Midbrain (tissue), 1 donor: ENCODE measurements around the gene PAXX.

Experiments
- DNase-seq: peaks from one replicate; lab custom pipeline; 2025; lab: John Stamatoyannopoulos, UW

The PAXX gene

GRCh38 chr9:136982232-136983051 lies 9.8 kb upstream of the PAXX start, which contains the start of gene LCNL1:
LCNL1 (plus strand) TSS chr9:136982993; CDS start chr9:136983587, 594 bp downstream.
- peak; percentile 64 for DNase-seq

- DNase-seq, result no peak
These were observed 9.1 kb upstream of the PAXX start for GRCh38 chr9:136983167-136983566.

- DNase-seq, result no peak
These were observed 8.4 kb upstream of the PAXX start for GRCh38 chr9:136983656-136984314.

- DNase-seq, result no peak
These were observed 7.7 kb upstream of the PAXX start for GRCh38 chr9:136984464-136985026.

- no peak for DNase-seq
These were observed 7.1 kb upstream of the PAXX start for GRCh38 chr9:136985027-136985602.

GRCh38 chr9:136985853-136986252 lies 6.4 kb upstream of the PAXX start:
- DNase-seq, result no peak

- DNase-seq, result no peak
These were observed 3.4 kb upstream of the PAXX start for GRCh38 chr9:136988872-136989271.

GRCh38 chr9:136990242-136990911 lies 1.8 kb upstream of the PAXX start:
- DNase-seq, result no peak

- no peak for DNase-seq
These were observed 672 bp downstream of the PAXX start for GRCh38 chr9:136992819-136993369.

- DNase-seq, result no peak
These were observed 2.1 kb downstream of the PAXX start for GRCh38 chr9:136994180-136994887.

GRCh38 chr9:136994888-136995230 lies 2.6 kb downstream of the PAXX start:
- DNase-seq, result no peak

- no peak for DNase-seq
These were observed 3.1 kb downstream of the PAXX start for GRCh38 chr9:136995362-136995761.

- no peak for DNase-seq
These were observed 3.6 kb downstream of the PAXX start for GRCh38 chr9:136995772-136996311.

GRCh38 chr9:136996361-136997292 lies 4.4 kb downstream of the PAXX start, which contains the start of gene CLIC3:
CLIC3 (minus strand) TSS chr9:136996568; CDS start chr9:136996543, 25 bp downstream.
- no peak for DNase-seq

- no peak for DNase-seq
These were observed 5.1 kb downstream of the PAXX start for GRCh38 chr9:136997371-136997770.

GRCh38 chr9:136997830-136998234 lies 5.6 kb downstream of the PAXX start:
- no peak for DNase-seq

GRCh38 chr9:137000177-137000930 lies 8.1 kb downstream of the PAXX start:
- DNase-seq, result no peak

- no peak for DNase-seq
These were observed 9.8 kb downstream of the PAXX start for GRCh38 chr9:137001857-137002645.
